ENCODE measurements around the gene TBC1D2.

DNA sequence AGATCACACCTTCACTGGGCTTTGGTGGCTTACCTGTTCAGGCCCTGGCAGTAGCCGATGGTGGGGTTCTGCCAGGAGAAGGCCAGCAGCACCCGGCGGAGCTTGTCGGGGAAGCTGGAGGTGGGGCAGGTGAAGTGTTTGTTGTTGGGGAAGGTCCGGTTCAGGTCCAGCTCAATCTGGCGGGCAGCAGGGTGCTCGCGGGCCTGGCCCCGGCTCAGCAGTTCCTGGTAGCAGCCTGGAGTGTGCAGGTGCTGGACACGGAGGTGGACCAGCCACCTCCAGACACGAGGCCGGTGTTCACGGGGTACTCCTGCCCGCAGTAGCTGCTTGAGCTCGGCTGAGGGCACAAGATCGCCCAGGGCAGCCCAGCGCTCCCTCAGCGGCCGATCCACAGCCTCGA, 46.8 kb downstream of the TBC1D2 start:
- TF ChIP-seq, protein P1, sequence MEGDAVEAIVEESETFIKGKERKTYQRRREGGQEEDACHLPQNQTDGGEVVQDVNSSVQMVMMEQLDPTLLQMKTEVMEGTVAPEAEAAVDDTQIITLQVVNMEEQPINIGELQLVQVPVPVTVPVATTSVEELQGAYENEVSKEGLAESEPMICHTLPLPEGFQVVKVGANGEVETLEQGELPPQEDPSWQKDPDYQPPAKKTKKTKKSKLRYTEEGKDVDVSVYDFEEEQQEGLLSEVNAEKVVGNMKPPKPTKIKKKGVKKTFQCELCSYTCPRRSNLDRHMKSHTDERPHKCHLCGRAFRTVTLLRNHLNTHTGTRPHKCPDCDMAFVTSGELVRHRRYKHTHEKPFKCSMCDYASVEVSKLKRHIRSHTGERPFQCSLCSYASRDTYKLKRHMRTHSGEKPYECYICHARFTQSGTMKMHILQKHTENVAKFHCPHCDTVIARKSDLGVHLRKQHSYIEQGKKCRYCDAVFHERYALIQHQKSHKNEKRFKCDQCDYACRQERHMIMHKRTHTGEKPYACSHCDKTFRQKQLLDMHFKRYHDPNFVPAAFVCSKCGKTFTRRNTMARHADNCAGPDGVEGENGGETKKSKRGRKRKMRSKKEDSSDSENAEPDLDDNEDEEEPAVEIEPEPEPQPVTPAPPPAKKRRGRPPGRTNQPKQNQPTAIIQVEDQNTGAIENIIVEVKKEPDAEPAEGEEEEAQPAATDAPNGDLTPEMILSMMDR (IDR thresholded peaks at IDR 0.05; ENCODE audit: low read depth, low read length), result no peak
- TF ChIP-seq EZH2phosphoT487 (IDR thresholded peaks at IDR 0.05; ENCODE audit: low read depth), result no peak
